HepG2 (cell line): ENCODE results near the gene LMOD1. TPM values are rescaled to one million over a fixed set of nuclear protein-coding genes. Genes with fewer than 3 reads are reported as not detected.

Experiments used
- ARID4A ChIP-seq: sonication (generic); formaldehyde crosslinking; IDR thresholded peaks from 2 replicates; pipeline ENCODE4 v1.5.0; 2020; ENCODE audit warnings: mild to moderate bottlenecking, missing genetic modification reagents, borderline replicate concordance
- ATF1 ChIP-seq: IDR thresholded peaks from 2 replicates; pipeline ENCODE4 v1.6.1; 2016; ENCODE audit warnings: mild to moderate bottlenecking, control low read depth
- ATF5 ChIP-seq: sonication (generic); formaldehyde crosslinking; IDR thresholded peaks from 2 replicates; pipeline ENCODE4 v1.4.0; 2020; ENCODE audit warnings: mild to moderate bottlenecking, low read depth, missing genetic modification reagents
- ETV5 ChIP-seq: IDR thresholded peaks from 2 replicates; pipeline ENCODE4 v1.6.1; 2018; ENCODE audit warnings: missing biosample characterization, missing genetic modification reagents, inconsistent platforms, borderline replicate concordance
- GATAD1 ChIP-seq: IDR thresholded peaks from 2 replicates; pipeline ENCODE4 v1.6.1; 2016; ENCODE audit warnings: missing genetic modification reagents, missing compliant biosample characterization
- HOXD1 ChIP-seq: sonication (generic); formaldehyde crosslinking; IDR thresholded peaks from 2 replicates; pipeline ENCODE4 v1.5.0; 2020; ENCODE audit warnings: missing genetic modification reagents
- IRF2 ChIP-seq: IDR thresholded peaks from 2 replicates; pipeline ENCODE4 v1.6.1; 2018; ENCODE audit warnings: missing genetic modification reagents, missing compliant biosample characterization
- KAT2B ChIP-seq: fragments of 150-350 bp; IDR thresholded peaks from 2 replicates; pipeline ENCODE4 v1.6.1; 2014; ENCODE audit warnings: low read depth, low read length, borderline replicate concordance
- NFKB2 ChIP-seq: sonication (generic); formaldehyde crosslinking; IDR thresholded peaks from 2 replicates; pipeline ENCODE4 v1.4.0; 2020; ENCODE audit warnings: missing genetic modification reagents, borderline replicate concordance
- PAX8 ChIP-seq: sonication (generic); formaldehyde crosslinking; IDR thresholded peaks from 2 replicates; pipeline ENCODE4 v1.8.0; 2022; ENCODE audit warnings: mild to moderate bottlenecking, missing genetic modification reagents, borderline replicate concordance
- RNF219 ChIP-seq: sonication (generic); formaldehyde crosslinking; IDR thresholded peaks from 2 replicates; pipeline ENCODE4 v1.5.0; 2020; ENCODE audit warnings: mild to moderate bottlenecking, missing genetic modification reagents
- RXRA ChIP-seq: sonication (generic); formaldehyde crosslinking; IDR thresholded peaks from 2 replicates; pipeline ENCODE4 v1.5.1; 2020; ENCODE audit warnings: missing genetic modification reagents
- SOX6 ChIP-seq, 2 experiments: fragments of 450-650 bp in 1 of 2; sonication (generic) in 1 of 2; formaldehyde crosslinking in 1 of 2; IDR thresholded peaks; 2 replicates each; pipeline versions ENCODE4 v1.4.0 to v1.6.1; 2017 to 2020; ENCODE audit warnings: antibody characterized with exemption in 1 of 2, mild to moderate bottlenecking in 1 of 2, missing genetic modification reagents in 1 of 2
- SP140L ChIP-seq: sonication (generic); formaldehyde crosslinking; IDR thresholded peaks from 2 replicates; pipeline ENCODE4 v1.4.0; 2020; ENCODE audit warnings: missing genetic modification reagents, borderline replicate concordance
- TARDBP ChIP-seq: sonication (generic); formaldehyde crosslinking; IDR thresholded peaks from 2 replicates; pipeline ENCODE4 v1.8.0; 2022; ENCODE audit warnings: mild to moderate bottlenecking, missing genetic modification reagents
- XRCC5 ChIP-seq: fragments of 200-400 bp; formaldehyde crosslinking; optimal IDR thresholded peaks from 2 replicates; pipeline ENCODE3; 2017; ENCODE audit warnings: mild to moderate bottlenecking, low read length
- ZBTB7A ChIP-seq: sonication (generic); formaldehyde crosslinking; IDR thresholded peaks from 2 replicates; pipeline ENCODE4 v1.8.0; 2022; ENCODE audit warnings: mild to moderate bottlenecking, missing genetic modification reagents
- ZNF556 ChIP-seq: sonication (generic); formaldehyde crosslinking; IDR thresholded peaks from 2 replicates; pipeline ENCODE4 v1.4.0; 2020; ENCODE audit warnings: mild to moderate bottlenecking, missing genetic modification reagents, borderline replicate concordance
- ZNF691 ChIP-seq: sonication (generic); formaldehyde crosslinking; IDR thresholded peaks from 2 replicates; pipeline ENCODE4 v1.4.0; 2020; ENCODE audit warnings: missing genetic modification reagents, low read depth, mild to moderate bottlenecking, borderline replicate concordance
- ZNF768 ChIP-seq: sonication (generic); formaldehyde crosslinking; IDR thresholded peaks from 2 replicates; pipeline ENCODE4 v1.4.0; 2020; ENCODE audit warnings: missing genetic modification reagents
- ZNF788 ChIP-seq: sonication (generic); formaldehyde crosslinking; IDR thresholded peaks from 2 replicates; pipeline ENCODE4 v1.5.0; 2020; ENCODE audit warnings: mild to moderate bottlenecking, missing genetic modification reagents, borderline replicate concordance
- ZZZ3 ChIP-seq: sonication (generic); formaldehyde crosslinking; IDR thresholded peaks from 2 replicates; pipeline ENCODE4 v1.4.0; 2020; ENCODE audit warnings: missing genetic modification reagents, mild to moderate bottlenecking, borderline replicate concordance
- polyA plus RNA-seq, 8 experiments: library from polyadenylated mRNA; depleted of rRNA in 3 of 8; stranded (reverse) in 7 of 8; unstranded in 1 of 8; fragments of >200 nt; fragmentation: Illumina TruSeq in 4 of 8; extraction: Trizol in 4 of 8; gene quantifications; 2 replicates each; pipeline versions ENCODE4 v1.2.1 to v1.2.3, GENCODE V29; 2011 to 2016; ENCODE audit warnings: low read depth in 4 of 8, missing spikeins in 1 of 8, mixed read lengths in 1 of 8; ENCODE audit not compliant: insufficient read depth in 1 of 8
- total RNA-seq, 5 experiments: library from RNA; depleted of rRNA; stranded (reverse); fragments of >200 nt; fragmentation: Illumina TruSeq; extraction: Trizol; gene quantifications; 2 replicates each; pipeline ENCODE4 v1.2.3, GENCODE V29; 2016; ENCODE audit warnings: low read depth in 1 of 5

LMOD1 gene
- total and polyA plus RNA-seq, 2 of the 13 experiments (the other 11 are each of a cell fraction or from before 2014, with no cell fraction given): not detected

- TF ChIP-seq RNF219 (CRISPR knock-in tag): no peak
- TF ChIP-seq KAT2B: no peak
- TF ChIP-seq ATF1 (CRISPR knock-in tag): no peak
- TF ChIP-seq ATF5 (CRISPR knock-in tag): peak; percentile 87; the same call in 1 of the 2 replicates
- TF ChIP-seq TARDBP (CRISPR knock-in tag): peak; percentile 56; the same call in 1 of the 2 replicates
- TF ChIP-seq IRF2 (CRISPR knock-in tag): peak; percentile 50
- TF ChIP-seq HOXD1 (CRISPR knock-in tag): peak; percentile 61; the same call in 1 of the 2 replicates
- no peak for TF ChIP-seq SOX6 (IDR thresholded peaks at IDR 0.05)
- TF ChIP-seq SOX6 (CRISPR knock-in tag; IDR thresholded peaks at IDR 0.05): peak; percentile 62
- TF ChIP-seq SP140L (CRISPR knock-in tag): no peak
- peak; percentile 64; the same call in 1 of the 2 replicates for TF ChIP-seq ETV5 (CRISPR knock-in tag)
- TF ChIP-seq ZNF556 (CRISPR knock-in tag): peak; percentile 77
- TF ChIP-seq PAX8 (CRISPR knock-in tag): no peak
- peak; percentile 73; the same call in 1 of the 2 replicates for TF ChIP-seq ZNF691
- TF ChIP-seq NFKB2 (CRISPR knock-in tag): peak; percentile 70; the same call in 1 of the 2 replicates
- 0 out of 2 replicates have a peak, but pooled peaks have one; percentile 12 for TF ChIP-seq ZBTB7A
- no peak for TF ChIP-seq ZNF768 (CRISPR knock-in tag)
- peak; percentile 76 for TF ChIP-seq RXRA (CRISPR knock-in tag)
- TF ChIP-seq ZNF788 (CRISPR knock-in tag): peak; percentile 86; the same call in 1 of the 2 replicates
- TF ChIP-seq XRCC5: peak; percentile 28
- peak; percentile 92 for TF ChIP-seq ARID4A (CRISPR knock-in tag)
- peak; percentile 96 for TF ChIP-seq GATAD1 (CRISPR knock-in tag)
- 0 out of 2 replicates have a peak, but pooled peaks have one; percentile 75 for TF ChIP-seq ZZZ3 (CRISPR knock-in tag)
These were observed 8.8 kb upstream of the LMOD1 start, which contains the start of gene TIMM17A (continued) for GRCh38 chr1:201955009-201955728.
